GM12892 (cell line): Measurements from ENCODE around the gene TXNRD1.

Experiments used
- POLR2A ChIP-seq: IDR thresholded peaks from 2 replicates; pipeline ENCODE4 v1.6.1; 2011; ENCODE audit warnings: low read depth, low read length, control low read depth
- POLR2AphosphoS5 ChIP-seq: IDR thresholded peaks from 2 replicates; pipeline ENCODE4 v1.6.1; 2011; ENCODE audit warnings: low read depth, low read length, control low read depth
- TAF1 ChIP-seq: IDR thresholded peaks from 2 replicates; pipeline ENCODE4 v1.6.1; 2011; ENCODE audit warnings: low read depth, mild to moderate bottlenecking, control low read depth, low read length, borderline replicate concordance

DNA sequence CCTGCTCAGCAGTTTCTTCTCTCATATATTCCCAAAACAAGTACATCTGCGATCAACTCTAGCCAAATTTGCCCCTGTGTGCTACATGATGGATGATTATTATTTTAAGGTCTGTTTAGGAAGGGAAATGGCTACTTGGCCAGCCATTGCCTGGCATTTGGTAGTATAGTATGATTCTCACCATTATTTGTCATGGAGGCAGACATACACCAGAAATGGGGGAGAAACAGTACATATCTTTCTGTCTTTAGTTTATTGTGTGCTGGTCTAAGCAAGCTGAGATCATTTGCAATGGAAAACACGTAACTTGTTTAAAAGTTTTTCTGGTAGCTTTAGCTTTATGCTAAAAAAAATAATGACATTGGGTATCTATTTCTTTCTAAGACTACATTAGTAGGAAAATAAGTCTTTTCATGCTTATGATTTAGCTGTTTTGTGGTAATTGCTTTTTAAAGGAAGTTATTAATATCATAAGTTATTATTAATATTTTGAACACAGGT is 133.5 kb downstream of the TXNRD1 start:
- no peak for TF ChIP-seq POLR2AphosphoS5
- TF ChIP-seq POLR2A: no peak
- no peak for TF ChIP-seq TAF1
